ENCODE data around the gene IL4I1.

IL4I1 gene

DNA sequence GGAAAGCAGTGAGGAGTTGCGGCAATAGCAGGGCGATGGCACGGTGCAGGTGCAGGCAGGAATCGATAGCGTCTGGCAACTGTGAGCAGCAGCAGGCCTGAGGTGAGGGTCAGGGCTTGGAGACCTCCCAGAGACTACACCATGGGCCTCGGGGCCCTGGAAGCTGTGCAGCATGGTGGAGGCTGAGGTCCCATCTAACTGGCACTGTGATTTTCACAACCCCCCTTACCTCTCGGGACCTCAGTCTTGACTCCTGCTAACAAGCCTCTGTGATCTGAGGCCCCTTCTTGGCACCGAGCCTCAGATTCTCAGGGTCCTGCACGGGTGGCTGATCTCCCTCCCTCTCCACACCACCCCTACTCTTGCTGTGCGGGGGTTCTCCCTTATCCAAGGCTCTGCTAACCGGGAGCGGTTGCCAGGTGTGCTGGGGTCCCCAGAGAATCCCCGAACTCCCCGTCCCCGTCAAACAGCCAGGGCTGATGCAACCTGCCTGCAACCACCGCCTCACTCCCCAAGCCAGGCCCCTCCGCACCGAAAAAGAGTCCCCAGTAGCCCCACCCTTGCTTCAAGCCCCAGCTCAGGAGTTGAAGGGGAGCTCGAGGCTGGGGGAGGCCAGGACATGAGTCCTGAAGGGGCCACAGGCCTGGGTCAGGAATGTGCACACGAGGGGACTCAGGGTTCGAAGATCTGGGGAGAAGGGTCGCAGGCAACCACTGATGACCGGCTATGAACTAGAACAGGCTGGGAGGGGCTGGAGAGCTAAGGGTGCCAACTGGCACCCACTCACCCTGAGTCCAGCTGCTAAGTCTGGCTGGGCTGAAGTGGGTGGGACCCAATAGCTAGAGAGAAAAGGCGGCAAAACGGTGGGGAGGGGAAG lies 27.6 kb upstream of the IL4I1 start:
- no peak for DNase-seq (ENCODE audit: low read depth, low spot score)

DNA sequence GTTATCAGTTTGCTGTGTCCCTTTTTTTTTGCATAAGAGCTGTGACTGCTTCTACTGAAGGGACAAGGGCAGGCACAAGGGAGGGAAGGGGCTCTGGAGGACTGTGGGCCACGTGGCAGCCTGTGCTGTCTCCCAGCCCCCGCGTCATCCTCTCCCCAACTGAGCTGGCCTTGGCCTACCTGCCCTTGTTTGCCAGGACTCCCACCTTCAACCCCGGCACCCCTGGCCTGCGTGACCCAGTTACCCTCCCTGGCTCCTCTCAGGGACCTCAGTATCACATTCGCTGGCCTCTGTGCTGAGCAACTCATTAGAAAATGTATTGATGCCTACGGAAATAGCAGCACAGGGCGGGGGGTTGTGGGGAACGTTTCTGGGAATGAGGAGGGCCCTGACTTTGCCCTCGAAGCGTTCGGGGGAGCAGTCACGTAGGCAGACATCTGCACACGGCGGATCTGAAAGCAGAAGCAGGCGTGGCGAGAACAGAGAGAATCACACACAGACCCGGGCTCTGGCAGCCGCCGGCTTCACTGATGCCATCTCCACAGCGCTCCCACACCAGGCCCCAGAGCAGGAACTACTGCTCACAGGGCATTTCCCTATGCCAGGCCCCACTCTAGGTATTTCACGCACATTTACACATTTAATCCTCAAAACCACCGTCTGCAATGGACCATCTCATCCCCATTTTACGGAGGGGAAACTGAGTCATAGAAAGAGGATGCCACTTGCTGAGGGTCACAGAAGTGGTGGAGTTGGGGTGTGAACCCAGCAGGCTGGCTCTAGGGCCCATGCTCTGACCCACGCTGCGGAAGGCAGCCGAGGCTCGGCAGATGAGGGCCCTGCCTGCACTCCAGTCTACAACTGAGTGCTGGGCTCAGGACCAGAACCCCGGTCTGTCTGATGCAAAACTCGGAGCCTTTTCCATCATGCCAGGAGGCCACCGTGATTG lies 26.6 kb upstream of the IL4I1 start:
- no peak for DNase-seq (ENCODE audit: low read depth, low spot score)

- no peak for DNase-seq (ENCODE audit: low read depth, low spot score)
Measured at GRCh38 chr19:49921871-49922795, 25.4 kb upstream of the IL4I1 start.

DNA sequence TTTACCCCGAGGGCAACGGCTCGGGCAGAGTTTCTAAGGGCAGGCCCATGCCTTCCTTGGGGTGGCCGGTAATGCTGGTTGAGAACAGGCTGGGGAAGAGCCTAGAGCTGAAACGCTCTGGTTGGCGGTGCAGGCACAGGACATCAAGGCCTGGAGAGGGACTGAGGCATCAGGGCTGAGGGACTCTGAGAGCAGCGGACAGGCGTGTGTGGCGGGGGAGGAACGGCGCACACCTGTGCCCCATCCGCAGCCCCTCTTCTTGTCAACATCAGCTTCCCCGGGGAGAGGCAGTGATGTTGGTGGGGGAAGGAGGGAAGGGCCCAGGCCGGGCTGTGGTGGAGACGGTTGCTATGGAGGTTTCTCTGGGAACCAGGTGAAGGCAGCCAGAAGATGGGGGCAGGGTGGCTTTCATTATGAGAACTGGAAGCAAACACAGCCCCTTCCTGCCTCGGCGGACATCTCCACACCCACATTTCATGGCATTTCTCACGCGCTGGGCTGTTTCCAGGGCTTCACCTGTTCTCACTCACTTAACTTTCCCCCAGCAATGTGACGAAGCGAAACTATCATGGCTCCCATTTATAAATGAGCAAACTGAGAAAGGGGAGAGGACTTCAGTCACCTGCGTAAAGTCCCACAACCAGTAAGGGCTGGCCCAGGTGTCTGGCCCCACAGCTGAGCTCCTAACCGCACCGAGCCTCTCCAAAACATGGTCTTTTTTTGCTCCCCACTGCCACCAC lies 24.1 kb upstream of the IL4I1 start:
- no peak for DNase-seq (ENCODE audit: low read depth, low spot score)

- DNase-seq (ENCODE audit: low read depth, low spot score): no peak
Measured at GRCh38 chr19:49918089-49918488, 21.4 kb upstream of the IL4I1 start.

GRCh38 chr19:49916839-49917733 lies 20.4 kb upstream of the IL4I1 start:
- no peak for DNase-seq (ENCODE audit: low read depth, low spot score)

- no peak for DNase-seq (ENCODE audit: low read depth, low spot score)
Measured at GRCh38 chr19:49915271-49915670, 18.6 kb upstream of the IL4I1 start.

DNA sequence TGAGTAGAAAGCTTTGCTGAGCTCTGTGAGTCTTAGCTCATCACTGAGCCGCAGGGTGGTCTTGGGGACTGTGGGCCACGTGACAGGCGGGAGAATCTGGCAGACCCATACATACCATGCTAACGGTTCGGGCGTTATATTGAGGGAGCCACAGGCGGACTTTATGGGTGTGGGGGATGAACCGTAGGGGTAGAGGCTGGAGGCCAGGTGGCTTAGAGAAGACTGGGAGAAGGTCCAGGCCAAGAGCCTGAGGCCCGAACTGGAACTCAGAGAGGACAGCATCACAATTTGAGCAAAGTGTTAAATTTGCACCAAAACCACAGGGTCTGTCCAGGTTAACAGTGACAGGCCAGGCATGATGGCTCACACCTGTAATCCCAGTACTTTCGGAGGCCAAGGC lies 17.0 kb upstream of the IL4I1 start:
- DNase-seq (ENCODE audit: low read depth, low spot score): no peak

GRCh38 chr19:49912965-49913685 lies 16.4 kb upstream of the IL4I1 start:
- DNase-seq (ENCODE audit: low read depth, low spot score): no peak

DNA sequence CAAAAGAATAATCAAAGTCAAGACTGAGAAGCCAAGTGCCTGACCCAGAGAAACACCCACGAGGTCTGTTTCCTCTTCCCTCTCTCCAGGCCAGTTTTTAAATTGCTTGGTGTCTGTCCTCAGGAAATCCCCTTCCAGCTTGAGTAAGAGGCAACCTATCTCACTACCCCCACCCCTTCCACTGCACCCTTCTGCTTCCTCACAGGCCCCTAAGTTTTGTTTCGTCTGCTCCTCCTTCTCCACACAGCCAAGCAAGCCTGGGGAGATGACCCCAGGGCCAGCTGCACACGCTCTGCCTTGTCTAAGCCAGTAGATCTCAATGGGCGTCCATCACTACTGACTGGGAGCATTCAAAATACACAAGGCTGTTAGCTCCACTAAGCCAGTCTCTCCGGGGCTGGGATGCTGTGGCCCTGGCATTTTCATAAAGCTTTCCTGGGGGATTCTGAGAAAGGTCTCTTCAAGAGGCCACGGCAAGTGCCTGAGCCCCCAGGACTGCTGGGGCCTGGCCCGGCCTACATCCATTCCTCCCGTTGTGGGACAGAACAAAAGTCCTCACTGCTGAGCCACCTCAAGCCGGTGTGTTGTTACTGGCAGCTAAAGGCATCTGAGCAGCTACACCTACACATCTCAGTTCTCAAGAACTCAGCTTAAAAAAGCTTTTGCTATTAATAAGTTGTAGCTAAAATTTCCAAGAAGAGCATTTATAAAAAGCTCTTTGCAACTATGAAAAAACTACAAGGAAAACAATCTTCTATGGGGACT lies 14.9 kb upstream of the IL4I1 start:
- no peak for DNase-seq (ENCODE audit: low read depth, low spot score)

- DNase-seq (ENCODE audit: low read depth, low spot score): no peak
Measured at GRCh38 chr19:49910179-49910578, 13.5 kb upstream of the IL4I1 start.

GRCh38 chr19:49908480-49909420 lies 12.1 kb upstream of the IL4I1 start:
- no peak for DNase-seq (ENCODE audit: low read depth, low spot score)

DNA sequence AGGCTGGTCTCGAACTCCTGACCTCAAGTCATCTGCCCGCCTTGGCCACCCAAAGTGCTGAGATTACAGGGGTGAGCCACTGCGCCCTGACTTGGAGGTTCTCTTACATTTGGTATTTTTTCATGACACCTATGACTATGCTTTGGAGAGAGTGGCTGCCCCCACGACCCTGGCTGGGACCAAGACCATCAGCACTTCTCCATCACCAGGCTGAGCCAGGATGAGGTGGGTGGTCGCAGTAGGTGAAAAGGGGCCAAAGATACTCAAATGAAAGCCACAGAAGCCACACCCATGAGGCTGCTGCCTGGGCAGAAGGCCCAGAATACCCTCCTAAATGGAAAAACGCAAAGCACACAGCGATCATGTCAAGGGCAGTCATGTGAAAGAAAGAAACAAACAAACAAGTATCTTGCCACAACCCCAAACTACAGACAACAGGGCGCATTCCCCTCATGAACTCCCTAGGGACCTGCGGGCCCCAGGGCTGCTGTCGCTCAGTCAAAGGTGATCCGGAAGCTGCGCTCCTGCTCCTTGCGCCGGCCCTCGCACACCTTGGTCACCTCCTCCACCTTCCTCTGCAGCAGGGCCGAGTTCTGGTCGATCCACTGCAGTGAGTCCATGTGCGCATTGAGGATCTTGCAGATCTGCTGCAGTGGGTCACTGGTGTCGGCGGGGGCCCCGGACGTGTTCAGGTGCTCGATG lies 11.2 kb upstream of the IL4I1 start:
- DNase-seq (ENCODE audit: low read depth, low spot score): no peak

GRCh38 chr19:49906879-49907564 lies 10.3 kb upstream of the IL4I1 start:
- no peak for DNase-seq (ENCODE audit: low read depth, low spot score)

DNA sequence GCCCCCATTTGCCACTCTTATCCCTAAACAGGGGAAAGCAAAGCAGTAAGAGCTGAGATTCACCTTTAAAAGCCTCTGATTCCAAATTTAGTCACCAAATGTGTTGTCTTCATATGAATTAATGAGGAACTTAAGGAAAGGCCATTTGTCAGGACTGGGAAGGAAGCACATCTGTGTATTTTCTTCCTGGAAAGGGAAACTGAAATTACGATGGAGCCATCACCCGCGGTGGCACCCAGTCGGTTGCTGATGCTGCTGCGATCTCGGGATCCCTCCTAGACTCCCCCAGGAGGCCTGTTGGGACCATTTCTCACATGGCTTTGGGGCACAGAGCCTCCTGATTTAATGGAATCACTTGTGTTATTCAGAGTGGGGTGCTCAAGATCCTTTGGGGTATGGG lies 7.4 kb upstream of the IL4I1 start:
- no peak for DNase-seq (ENCODE audit: low read depth, low spot score)

All from iPS DF 19.7 (cell line).